ENCODE data around the gene TMEFF1.

DNA sequence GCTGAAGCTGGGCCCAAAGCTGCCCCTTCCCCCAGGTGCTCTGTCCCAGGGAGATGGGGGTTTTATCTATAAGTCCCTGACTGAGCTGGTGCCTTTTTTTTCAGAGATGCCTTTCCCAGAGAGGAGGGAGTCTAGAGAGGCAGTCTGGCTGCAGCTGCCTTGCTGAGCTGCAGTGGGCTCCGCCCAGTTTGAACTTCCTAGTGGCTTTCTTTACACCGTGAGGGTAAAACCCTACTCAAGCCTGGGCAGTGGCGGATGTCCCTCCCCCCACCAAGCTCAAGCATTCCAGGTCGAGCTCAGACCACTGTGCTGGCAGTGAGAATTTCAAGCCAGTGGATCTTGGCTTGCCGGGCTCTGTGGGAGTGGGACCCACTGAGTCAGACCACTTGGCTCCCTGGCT, 146.2 kb downstream of the TMEFF1 start:
- TF ChIP-seq CTCF (IDR thresholded peaks at IDR 0.05) (no peak), POLR2A (IDR thresholded peaks at IDR 0.05) (no peak)

Measured in gastroesophageal sphincter (tissue), 3 donors.